ENCODE measurements around the gene NUAK2.
A peak's percentile ranks its signal among the peaks of the same experiment; 100 is the strongest.
"Not testable (repeated sequence)": the region's sequence is repeated elsewhere in the genome, so short reads cannot be mapped to it uniquely, and the experiment has no call there.

The NUAK2 gene

DNA sequence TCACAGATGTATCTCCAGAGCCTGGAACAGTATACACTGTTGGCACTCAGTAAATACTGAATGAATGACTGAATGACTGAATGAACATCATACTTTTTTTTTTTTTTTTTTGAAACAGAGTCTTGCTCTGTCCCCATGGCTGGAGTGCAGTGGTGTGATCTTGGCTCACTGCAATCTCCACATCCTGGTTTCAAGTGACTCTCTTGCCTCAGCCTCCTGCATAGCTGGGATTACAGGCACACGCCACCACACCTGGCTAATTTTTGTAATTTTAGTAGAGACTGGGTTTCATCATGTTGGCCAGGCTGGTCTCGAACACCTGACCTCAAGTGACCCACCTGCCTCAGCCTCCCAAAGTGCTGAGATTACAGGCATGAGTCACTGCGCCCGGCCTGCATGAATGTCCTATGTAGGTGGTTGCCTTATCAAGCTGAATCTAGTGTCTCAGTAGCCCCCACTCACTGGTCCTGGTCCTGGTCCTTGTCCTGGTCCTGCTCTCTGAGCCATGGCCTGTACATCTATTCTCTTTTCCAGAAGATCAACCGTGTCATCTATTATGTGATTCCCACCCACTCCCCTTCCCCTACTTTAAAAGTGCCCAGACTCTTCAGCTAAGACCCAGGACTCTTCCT, 23.9 kb downstream of the NUAK2 start:
- not testable (repeated sequence) for DNase-seq (ENCODE audit: low read depth)

DNA sequence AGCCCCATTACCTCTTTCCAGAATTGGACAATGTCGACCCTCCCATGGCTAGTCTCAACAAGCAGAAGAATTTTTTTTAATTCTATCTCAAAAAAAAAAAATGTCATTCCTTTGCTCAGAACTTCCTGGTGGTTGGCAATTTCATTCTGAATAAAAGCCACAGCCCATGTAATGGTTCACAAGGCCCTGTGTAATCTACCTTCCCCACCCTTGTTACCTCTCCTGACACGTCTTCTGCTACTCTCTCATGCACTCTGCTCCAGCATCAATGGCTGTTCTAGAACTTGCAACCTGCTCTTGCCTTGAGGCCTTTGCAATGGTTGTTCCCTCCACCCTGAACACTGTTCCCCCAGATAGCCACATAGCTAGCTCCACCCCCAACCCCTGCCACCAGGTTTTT, 25.4 kb downstream of the NUAK2 start:
- DNase-seq (ENCODE audit: low read depth): no peak

DNA sequence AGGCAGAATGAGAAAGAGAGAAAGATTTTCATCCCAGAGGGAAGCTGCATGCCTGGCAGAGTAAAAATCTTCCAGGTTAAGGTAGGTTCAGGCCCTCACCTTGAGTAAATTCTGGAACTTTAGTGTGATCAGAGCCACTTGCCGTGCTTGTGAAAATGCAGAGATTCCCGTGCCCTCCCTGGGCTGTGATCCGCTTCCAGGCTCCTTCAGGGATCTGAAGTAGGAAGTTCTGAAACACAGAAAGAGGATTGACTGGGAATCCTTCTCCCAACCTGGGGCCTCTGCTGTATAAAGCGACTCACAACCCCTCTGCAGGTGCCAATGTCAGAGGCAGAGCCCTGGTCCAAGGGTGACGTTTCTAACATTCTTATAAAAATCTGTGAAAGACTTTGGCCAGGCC, 26.6 kb downstream of the NUAK2 start:
- no peak for DNase-seq (ENCODE audit: low read depth)

DNA sequence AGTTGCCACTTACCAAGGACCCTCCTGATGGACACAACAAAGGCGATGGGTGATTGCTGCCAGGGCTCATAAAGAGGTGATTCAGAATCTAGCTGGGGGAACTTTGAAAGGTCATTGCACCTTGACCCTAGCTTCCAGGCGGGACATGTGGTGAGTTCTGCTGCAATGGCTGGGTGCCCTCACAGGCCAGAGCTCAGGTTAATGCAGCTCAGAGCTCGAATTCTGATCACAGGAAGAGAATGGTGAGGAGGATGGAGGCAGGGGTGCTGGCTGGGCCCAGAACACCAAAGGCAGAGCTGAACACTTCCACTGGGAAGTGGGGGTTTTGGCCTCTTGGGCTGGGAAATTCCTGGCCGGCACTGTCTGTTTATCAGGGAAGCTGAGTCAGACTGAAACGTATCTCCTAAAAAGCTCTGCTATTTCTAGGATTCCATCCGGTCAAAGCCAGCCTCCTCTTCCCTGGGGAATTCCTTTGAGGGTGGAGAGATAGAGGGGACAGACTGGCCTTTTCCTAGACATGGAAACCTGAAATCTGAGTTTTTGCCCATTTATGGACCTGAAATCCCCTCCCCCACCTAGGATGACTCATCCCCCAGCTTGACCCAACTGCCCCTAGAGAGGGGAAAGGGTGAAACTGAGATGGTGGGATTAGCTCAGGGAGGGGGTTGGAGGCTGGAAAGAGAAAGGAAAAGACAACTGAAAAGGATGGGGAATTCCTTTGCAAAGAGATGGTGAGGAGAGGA, 27.2 kb downstream of the NUAK2 start:
- peak; percentile 72 for DNase-seq (ENCODE audit: low read depth)

DNA sequence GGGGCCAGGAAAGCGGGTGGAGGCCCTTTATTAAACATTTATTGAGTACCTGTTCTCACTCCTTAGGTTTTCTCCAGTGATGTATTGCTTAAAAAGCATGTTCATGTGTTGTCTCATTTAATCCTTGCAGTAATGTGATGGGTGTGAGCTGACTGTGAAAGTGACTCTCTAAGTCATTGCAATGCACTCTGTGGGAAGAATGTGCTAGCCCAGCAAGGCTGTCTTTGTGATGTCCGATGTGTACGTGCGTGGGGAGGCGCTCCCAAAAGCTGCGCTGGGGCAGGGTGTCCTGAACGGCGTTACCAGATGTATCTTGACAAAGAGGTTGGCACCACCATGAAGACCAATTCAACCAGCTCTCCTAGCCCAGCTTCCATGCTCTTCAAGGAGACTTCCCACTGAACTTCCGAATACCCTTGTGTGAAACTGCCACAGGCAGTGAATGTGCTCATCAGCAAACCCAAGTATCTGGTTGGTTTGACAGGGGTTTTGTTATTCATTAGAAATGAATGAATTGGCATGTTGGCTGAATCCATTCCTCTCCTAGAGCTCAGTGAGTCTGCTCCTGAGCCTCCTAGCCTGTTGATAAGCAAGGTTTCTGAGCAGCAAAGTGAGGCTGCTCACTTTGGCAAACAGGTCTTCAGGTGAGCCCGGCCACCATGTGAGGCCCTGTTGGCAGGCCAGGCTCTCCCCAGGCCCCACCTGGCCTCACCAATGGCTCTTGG, 28.0 kb downstream of the NUAK2 start:
- DNase-seq (ENCODE audit: low read depth): no peak

DNA sequence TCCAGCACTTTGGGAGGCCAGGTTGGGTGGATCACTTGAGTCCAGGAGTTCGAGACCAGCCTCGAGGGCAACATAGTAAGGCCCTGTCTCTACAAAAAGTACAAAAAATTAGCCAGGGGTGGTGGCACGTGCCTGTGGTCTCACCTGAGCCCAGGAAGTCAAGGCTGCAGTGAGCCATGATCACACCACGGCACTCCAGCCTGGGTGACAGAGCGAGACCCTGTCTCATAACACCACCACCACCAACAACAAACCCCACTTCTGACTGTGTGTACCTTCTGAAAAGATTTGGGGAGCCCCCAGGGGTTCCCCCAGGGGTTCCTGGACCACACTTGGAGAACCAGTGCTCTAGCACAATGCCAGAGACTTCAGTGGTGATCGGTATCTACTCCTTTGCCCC, 29.9 kb downstream of the NUAK2 start:
- DNase-seq (ENCODE audit: low read depth): no peak

DNA sequence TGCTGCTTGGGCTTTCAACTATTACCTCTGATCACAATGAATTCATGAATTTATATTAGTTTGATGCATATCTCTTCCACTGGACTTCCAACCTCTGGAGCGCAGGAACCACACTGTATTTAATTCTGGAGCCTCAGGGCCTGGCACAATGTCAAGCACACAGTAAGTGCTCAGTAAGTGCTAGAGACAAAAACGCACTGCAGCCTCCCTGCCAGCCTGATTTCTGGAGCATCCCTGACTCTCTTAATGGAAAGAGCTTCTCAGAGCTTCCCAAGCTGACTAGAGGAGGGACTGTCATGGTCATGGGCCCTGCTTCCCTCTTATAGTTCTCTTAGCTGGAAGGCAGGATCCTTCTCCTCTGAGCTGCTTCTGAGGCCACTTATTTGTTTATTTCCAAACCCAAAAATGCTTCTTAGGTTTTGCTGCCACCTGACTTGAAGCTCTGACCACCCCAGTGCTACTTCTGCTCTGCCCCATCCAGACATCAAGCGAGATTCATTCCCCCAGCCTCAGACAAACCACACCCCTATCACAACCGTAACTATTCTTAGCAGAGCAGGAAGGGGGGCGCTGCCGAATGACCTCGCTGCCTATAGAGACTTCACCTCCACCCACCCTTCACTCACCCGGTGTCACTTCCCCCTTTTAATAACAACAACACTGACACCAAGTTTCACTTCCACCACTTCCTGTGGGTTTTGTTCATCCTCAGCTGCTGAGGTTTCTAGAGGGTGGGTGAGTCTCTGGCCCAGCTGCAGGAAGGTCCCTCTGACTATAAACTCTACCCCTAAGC, 33.6 kb downstream of the NUAK2 start:
- DNase-seq (ENCODE audit: low read depth): no peak

DNA sequence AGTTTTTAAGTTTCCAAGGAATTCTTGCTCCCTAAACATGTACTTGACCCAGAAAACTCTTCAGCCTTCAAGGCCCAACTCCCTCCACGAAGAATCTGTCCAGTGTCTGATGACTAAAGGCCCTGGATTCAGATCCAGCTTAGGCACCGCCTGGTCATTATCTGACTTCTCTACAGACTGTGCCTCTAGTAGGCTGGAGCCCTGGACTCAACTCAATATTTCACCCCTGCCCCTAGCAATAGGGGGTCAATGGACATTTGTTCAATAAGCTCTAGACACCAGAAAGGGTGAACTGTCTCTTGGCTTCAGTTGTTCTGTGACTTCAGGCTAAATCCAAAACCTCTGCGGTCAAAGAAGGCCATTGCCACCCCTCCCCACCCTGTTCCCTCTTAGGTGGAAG, 34.5 kb downstream of the NUAK2 start:
- no peak for DNase-seq (ENCODE audit: low read depth)

DNA sequence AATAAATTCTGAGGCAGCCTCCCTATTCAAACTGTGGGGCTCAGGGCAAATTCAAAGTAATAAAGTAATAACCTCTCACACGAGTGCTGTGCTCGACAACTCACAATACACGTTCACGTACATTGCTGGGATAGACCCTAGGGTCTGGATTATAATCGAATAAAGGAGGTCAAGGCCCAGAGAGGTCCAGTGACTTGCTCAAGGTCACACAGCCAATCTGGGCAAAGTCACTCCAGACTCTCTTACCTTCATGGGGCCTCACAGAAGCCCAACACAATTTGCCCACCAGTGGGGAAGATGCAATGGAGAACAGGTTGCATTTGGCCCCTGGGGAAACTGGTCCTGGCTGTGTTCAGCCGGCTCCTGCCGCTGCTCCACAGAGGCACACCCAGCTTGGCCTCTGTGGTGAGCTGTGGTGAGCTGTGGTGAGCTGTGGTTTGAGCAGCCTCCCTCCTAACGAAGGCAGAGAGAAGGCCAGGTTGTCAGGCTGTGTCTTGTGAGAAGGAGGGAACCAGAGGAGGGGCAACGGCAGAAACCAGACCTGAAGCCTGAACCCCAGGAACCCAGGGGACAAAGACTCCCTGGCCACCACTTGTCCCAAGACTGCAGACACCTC, 35.1 kb downstream of the NUAK2 start:
- peak; percentile 86 for DNase-seq (ENCODE audit: low read depth)

DNA sequence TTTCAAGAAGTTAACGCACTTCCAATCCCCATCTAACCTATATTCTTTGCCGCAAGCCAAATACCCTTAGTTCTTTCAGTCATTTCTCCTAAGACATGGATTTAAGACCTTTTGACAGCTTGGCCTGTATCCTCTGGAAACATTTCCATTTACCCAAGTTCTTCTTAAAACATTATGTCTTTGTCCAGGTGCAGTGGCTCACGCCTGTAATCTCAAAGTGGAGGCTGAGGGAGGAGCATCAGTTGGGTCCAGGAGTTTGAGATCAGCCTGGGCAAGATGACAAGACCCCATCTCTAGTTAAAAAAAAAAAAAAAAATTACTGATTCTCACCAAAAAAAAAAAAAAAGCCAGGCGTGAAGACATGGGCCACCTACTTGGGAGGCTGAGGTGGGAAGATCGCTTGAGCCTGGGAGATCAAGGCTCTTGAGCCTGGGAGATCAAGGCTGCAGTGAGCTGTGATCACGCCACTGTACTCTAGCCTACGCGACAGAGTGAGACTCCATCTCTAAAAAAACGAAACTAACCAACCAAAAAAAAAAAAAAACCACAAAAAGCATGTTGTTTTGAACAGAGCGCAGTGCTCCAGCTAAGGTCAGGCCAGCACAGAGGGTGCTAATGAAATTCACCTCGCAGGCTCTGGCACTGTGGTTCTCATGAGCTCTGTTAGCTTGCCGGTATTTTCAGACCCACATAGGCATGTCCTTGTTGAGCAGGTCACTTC, 36.0 kb downstream of the NUAK2 start:
- DNase-seq (ENCODE audit: low read depth): peak; percentile 65

DNA sequence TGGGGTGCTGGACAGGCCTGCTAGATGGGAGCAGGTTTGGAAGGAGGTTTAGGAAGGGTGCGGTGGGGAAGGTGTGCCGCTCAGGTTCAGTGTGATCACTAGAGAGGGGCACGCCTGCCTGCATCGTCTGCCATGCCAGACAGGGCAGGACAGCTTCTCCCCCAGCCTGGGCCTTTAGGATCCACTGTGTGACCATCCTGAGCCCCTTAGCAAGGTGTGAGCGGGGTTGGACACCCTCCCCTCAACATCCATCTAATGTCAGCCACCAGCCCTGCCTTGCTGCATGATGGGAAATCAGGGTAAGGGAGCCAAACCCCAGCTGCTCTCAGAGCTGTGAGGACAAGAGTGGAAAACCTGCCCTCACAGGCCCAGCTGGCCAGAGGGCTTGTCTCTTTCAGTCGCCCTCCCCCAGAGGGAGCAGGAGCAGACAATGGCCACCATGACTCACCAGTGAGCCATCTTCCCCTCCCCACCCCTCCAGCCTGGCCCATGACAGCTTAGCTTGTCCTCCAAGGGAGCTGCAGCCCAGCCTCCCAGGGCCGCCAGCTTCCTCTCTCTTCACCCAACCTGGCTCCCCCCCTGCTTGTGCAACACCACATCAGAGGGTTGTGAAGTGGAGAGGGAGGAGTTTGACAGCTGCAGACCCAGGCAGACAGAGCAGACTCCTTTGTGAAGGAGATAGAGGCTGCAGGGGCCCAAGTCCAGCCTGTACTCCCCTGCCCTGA, 37.0 kb downstream of the NUAK2 start:
- peak; percentile 99 for DNase-seq (ENCODE audit: low read depth)

DNA sequence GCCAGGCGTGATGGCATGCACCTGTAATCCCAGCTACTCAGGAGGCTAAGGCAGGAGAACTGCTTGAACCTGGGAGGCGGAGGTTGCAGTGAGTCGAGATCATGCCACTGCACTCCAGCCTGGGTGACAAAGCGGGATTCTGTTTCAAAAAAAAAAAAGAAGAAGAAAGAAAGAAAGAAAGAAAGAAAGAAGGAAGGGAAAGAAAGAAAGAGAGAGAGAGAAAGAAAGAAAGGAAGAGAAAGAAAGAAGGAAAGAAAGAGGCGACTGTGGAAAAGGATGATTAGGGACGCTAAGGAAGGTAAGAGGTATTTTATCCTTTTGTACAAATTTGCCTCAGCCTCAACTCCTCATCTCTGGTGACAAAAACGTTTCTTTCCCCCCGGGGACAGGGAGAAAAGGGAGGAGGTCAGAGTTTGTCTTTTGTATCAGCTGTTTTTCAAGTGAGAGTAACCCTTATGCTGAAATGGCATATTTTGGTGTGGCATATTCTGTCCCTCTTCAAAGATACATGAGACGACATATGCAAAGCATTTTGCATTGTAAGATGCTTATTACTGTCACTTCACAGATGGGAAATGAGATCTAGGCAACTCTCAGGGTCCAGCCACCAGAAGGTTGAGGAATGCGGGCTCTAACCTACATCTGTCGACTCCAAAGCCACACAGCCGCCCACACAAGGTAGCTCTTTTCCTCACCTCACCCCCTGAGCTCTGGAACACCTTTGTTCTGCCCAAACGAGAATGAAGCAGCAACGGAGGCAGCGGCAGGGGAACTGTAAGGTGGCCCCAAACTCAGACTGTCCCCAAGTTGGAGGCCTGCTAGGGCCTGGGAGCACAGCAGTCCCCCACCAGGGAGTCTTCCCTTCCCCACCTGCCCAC, 38.0 kb downstream of the NUAK2 start:
- no peak for DNase-seq (ENCODE audit: low read depth)

DNA sequence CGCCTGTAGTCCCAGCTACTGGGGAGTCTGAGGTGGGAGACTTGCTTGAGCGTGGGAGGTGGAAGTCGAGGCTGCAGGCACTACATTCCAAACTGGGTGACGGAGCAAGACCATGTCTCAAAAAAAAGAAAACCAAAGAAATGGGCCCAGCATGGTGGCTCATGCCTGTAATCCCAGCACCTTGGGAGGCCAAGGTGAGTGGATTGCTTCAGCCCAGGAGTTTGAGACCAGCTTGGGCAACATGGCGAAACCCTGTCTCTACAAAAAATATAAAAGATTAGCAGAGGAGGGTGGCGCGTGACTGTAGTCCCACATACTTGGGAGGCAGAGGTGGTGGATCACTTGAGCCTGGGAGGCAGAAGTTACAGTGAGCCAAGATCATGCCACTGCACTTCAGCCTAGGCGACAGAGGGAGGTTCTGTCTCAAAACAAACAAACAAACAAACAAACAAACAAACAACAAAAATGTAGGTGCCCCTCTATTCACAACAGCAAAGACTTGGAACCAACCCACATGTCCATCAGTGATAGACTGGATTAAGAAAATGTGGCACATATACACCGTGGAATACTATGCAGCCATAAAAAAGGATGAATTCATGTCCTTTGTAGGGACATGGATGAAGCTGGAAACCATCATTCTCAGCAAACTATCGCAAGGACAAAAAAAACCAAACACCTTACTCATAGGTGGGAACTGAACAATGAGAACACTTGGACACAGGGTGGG, 40.7 kb downstream of the NUAK2 start:
- not testable (repeated sequence) for DNase-seq (ENCODE audit: low read depth)

DNA sequence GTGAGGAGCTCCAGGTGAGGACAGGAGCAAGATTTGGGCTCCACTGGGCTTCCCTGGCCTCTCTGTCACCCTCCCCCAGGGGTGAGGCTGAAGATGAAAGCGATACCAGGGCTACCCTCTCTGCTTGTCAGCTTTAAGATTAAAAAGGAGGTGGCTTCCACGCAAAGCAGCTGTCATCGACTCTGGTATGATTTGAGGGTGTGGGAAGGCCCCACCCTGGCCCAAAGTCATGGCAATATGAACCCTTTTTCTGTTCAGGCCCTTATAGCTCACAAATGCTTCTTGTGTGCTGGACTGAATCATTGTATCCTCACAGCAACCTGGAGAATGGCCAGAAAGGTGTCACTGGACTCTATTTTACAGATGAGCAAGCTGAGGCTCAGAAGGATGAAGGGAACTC, 41.6 kb downstream of the NUAK2 start:
- DNase-seq (ENCODE audit: low read depth): no peak

DNA sequence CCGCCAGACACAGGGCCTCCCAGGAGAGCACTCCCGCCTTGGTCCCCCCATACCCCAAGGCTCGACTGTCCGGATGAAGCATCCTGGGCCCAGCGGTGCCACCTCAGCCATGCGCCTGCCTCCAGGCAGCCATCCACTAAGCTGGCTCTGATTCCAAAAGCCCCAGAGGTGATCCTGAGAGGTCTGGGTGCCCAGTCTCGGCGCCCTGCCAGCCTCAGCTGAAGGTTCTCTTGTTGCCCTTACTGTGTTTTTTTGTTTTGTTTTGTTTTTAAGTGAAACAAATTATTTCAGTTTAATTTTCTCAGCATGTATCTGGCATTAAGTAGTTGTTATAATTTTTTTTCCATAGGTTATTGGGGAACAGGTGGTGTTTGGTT, 44.9 kb downstream of the NUAK2 start:
- no peak for DNase-seq (ENCODE audit: low read depth)

DNA sequence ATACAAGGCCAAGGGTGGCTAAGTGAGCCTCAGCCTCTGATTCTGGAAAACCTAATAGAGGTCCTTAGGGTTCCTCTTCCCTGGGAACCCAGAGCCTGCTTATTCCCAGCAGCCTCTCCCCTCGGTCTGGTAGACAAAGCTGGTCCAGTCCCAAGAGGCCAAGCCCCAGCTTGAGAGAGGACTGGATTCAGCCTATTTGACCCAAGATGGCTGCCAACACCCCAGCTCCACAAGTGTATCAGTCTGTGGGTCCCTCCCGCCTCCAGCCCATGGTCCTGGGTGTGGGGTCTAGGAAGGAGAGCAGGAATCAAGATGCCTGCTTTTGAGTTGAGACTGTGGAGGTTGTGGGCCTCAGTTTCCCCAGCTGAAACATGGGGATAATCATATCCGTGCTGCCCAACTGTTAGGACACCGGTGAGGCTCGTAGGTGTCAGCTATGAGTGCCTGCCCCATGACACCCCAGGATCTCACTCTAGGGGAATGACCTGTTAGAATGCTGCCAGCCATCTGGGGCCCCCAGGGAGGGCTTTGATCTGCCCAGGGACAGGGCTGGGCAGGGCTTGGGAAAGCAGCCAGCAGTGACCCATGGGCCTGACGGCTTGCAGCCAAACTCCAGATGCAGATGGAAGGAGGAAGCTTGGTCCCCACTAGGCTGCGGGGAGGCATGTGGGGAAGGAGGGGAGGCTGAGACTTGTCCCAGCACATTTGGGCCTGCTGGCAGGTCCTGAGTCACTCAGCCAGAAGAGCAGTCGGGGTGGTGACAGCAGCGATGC, 45.4 kb downstream of the NUAK2 start:
- DNase-seq (ENCODE audit: low read depth): no peak

DNA sequence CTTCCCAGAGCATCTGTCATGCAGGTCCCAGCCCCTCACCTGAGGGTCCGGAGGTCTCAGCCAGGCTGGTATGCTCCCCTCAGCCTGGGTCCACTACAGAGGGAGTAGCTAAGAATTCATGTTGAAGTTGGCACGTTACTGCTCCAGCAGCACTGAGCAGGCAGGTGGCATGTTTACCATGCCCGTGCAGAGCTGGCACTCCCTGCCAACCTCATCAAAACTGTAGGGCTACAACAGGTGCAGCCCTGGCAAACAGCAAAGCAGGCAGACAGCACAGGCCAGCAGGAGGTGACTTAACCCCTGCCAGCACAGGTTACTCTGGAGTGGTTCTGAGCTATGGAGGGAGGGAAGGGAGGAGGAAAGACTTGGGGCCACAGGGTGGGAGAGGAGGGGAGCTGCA, 46.4 kb downstream of the NUAK2 start:
- DNase-seq (ENCODE audit: low read depth): no peak

DNA sequence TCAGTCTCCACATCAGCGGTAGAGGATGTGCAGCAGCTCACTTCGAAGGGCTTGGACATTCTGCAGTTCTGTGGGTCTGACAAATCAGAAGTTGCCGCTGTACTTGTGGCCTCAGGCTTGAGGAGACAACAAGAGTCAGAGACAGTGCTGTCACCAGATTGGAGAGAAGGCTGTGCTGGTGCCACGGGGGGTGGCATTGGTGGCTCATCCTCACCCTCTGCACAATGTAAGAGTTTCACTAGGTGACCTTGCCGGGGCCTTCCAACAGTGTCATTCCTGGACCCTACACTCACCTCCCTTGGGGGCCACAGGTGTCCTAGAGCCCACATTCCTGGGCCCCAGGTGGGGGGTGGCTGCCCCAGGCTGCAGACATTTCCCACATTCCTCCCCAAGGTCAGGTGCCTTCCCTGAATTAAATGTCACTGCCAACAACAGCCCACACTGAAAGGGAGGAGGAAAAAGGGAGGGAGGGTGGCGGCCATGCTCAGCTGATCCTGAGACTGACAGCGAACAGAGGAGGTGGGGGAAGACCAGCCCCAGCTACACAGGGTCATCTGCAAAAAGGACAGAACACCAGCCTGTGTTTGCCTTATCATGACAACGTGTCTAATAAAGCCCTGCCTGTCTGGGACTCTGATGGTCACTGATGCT, 47.4 kb downstream of the NUAK2 start:
- no peak for DNase-seq (ENCODE audit: low read depth)

Data from iris pigment epithelial cell (primary cell).